Loucy (cell line): ENCODE data around the gene ZNF385D.

Source experiments
- H2AFZ ChIP-seq: fragments of 200-600 bp; sonication (generic); 2 replicates; pipeline ENCODE4 v1.6.0; 2016; ENCODE audit warnings: antibody characterized with exemption, mild to moderate bottlenecking, low read length, moderate library complexity
- H3F3A ChIP-seq: fragments of 200-600 bp; 2 replicates; pipeline ENCODE4 v1.6.0; 2016; ENCODE audit warnings: antibody characterized with exemption, low read depth, mild to moderate bottlenecking
- H3K27me3 ChIP-seq: fragments of 200-600 bp; sonication (generic); 2 replicates; pipeline ENCODE4 v1.6.1; 2014; ENCODE audit warnings: low read length, mild to moderate bottlenecking; ENCODE audit not compliant: insufficient read depth, poor library complexity, severe bottlenecking
- H3K36me3 ChIP-seq: fragments of 200-600 bp; sonication (generic); 2 replicates; pipeline ENCODE4 v1.6.1; 2016; ENCODE audit warnings: low read length; ENCODE audit not compliant: insufficient read depth
- H3K4me1 ChIP-seq: fragments of 200-600 bp; sonication (generic); 2 replicates; pipeline ENCODE4 v1.5.1; 2014; ENCODE audit warnings: low read length, mild to moderate bottlenecking; ENCODE audit not compliant: insufficient read depth, poor library complexity, severe bottlenecking
- H3K4me2 ChIP-seq: fragments of 200-600 bp; sonication (generic); 2 replicates; pipeline ENCODE4 v1.6.0; 2014; ENCODE audit warnings: antibody characterized with exemption, low read length, low read depth, mild to moderate bottlenecking; ENCODE audit not compliant: poor library complexity, severe bottlenecking
- H3K4me3 ChIP-seq: fragments of 200-600 bp; sonication (generic); 2 replicates; pipeline ENCODE4 v1.5.1; 2014; ENCODE audit warnings: low read length, mild to moderate bottlenecking, mixed read lengths; ENCODE audit not compliant: poor library complexity, severe bottlenecking
- H3K79me2 ChIP-seq: fragments of 200-600 bp; sonication (generic); 2 replicates; pipeline ENCODE4 v1.6.1; 2014; ENCODE audit warnings: low read length; ENCODE audit not compliant: insufficient read depth
- H3K9ac ChIP-seq: fragments of 200-600 bp; sonication (generic); 2 replicates; pipeline ENCODE4 v1.6.0; 2014; ENCODE audit warnings: mild to moderate bottlenecking, low read depth, low read length, moderate library complexity; ENCODE audit not compliant: poor library complexity, severe bottlenecking
- H3K9me2 ChIP-seq: fragments of 200-600 bp; sonication (generic); replicated peaks from 2 replicates; pipeline ENCODE4 v1.6.1; 2016; ENCODE audit warnings: low read depth, low read length, mixed read lengths
- H3K9me3 ChIP-seq: fragments of 200-600 bp; sonication (generic); 2 replicates; pipeline ENCODE4 v1.6.1; 2014; ENCODE audit warnings: mild to moderate bottlenecking, antibody characterized with exemption, low read length, low read depth; ENCODE audit not compliant: insufficient read depth
- H4K20me1 ChIP-seq: fragments of 200-600 bp; sonication (generic); 2 replicates; pipeline ENCODE4 v1.6.0; 2014; ENCODE audit warnings: antibody characterized with exemption, low read length, mild to moderate bottlenecking; ENCODE audit not compliant: insufficient read depth, poor library complexity, severe bottlenecking
- EZH2phosphoT487 ChIP-seq: fragments of 200-600 bp; IDR thresholded peaks from 2 replicates; pipeline ENCODE4 v1.6.1; 2018; ENCODE audit warnings: antibody characterized with exemption, mild to moderate bottlenecking, moderate library complexity, borderline replicate concordance
- TF ChIP-seq, protein P1 (sequence below): fragments of 200-600 bp; sonication (generic); conservative IDR thresholded peaks from 2 replicates; pipeline ENCODE4 v1.5.1; 2014; ENCODE audit warnings: mild to moderate bottlenecking, antibody characterized with exemption, low read length

ZNF385D gene

DNA sequence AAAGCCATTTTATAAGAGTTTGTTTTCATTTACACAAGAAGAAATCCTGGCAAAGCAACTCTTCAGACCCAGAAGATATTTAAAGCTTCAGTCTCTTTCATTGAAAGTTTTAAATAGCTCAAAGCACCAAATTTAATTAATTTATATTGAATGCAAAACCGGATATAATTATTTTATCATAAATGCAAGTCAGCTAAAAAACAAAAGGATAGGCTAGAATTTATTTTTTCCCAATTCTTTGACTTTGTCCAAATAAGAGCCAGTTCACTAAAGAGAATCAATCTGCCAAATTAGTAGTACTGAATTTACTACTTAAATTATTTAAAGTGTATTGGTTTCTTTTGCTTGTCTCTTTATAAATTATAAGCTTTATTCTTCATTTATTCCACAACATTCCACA is 101.5 kb downstream of the ZNF385D start:
- no peak overlapping the region for H3K4me2 ChIP-seq
- no peaks in the 10 kb centered on the region for H3K27me3 ChIP-seq
- no peak overlapping the region for H2AFZ ChIP-seq
- no peaks in the 10 kb centered on the region for H4K20me1 ChIP-seq
- no peaks in the 10 kb centered on the region for H3K36me3 ChIP-seq
- no peaks in the 10 kb centered on the region for H3K79me2 ChIP-seq
- 0 out of 2 replicates have a peak, but pooled peaks cover 5% of the 10 kb centered on the region for H3K9me2 ChIP-seq
- H3K9me3 ChIP-seq = no peaks in the 10 kb centered on the region
- no peak overlapping the region for H3K9ac ChIP-seq
- H3K4me1 ChIP-seq = no peaks in the 10 kb centered on the region
- TF ChIP-seq, protein P1, sequence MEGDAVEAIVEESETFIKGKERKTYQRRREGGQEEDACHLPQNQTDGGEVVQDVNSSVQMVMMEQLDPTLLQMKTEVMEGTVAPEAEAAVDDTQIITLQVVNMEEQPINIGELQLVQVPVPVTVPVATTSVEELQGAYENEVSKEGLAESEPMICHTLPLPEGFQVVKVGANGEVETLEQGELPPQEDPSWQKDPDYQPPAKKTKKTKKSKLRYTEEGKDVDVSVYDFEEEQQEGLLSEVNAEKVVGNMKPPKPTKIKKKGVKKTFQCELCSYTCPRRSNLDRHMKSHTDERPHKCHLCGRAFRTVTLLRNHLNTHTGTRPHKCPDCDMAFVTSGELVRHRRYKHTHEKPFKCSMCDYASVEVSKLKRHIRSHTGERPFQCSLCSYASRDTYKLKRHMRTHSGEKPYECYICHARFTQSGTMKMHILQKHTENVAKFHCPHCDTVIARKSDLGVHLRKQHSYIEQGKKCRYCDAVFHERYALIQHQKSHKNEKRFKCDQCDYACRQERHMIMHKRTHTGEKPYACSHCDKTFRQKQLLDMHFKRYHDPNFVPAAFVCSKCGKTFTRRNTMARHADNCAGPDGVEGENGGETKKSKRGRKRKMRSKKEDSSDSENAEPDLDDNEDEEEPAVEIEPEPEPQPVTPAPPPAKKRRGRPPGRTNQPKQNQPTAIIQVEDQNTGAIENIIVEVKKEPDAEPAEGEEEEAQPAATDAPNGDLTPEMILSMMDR = no peak
- TF ChIP-seq EZH2phosphoT487 = no peak
- no peaks in the 10 kb centered on the region for H3F3A ChIP-seq
- no peak overlapping the region for H3K4me3 ChIP-seq

DNA sequence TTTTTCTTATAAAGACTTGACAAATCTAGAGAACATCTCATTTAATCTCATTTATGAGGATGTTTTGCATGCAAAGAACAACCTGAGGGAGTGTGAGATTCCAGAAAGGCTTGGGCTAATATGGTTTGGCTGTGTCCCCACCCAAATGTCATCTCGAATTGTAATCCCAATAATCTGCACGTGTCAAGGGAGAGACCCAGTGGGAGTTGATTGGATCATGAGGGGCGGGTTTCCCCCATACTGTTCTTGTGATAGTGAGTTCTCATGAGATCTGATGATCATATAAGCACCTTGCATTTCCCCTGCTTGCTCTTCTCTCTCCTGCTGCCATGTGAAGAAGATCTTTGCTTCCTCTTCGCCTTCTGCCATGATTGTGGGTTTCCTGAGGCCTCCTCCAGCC is 103.0 kb downstream of the ZNF385D start:
- no peaks in the 10 kb centered on the region for H3K79me2 ChIP-seq
- TF ChIP-seq, protein P1 = no peak
- no peak for TF ChIP-seq EZH2phosphoT487
- no peaks in the 10 kb centered on the region for H3F3A ChIP-seq
- H3K9me2 ChIP-seq = 0 out of 2 replicates have a peak, but pooled peaks cover 5% of the 10 kb centered on the region
- no peaks in the 10 kb centered on the region for H4K20me1 ChIP-seq
- H3K9me3 ChIP-seq = no peaks in the 10 kb centered on the region
- H3K4me1 ChIP-seq = no peaks in the 10 kb centered on the region
- no peaks in the 10 kb centered on the region for H3K36me3 ChIP-seq
- H3K27me3 ChIP-seq = no peaks in the 10 kb centered on the region
- H3K9ac ChIP-seq = no peak overlapping the region
- H2AFZ ChIP-seq = no peak overlapping the region
- no peak overlapping the region for H3K4me2 ChIP-seq
- H3K4me3 ChIP-seq = no peak overlapping the region

DNA sequence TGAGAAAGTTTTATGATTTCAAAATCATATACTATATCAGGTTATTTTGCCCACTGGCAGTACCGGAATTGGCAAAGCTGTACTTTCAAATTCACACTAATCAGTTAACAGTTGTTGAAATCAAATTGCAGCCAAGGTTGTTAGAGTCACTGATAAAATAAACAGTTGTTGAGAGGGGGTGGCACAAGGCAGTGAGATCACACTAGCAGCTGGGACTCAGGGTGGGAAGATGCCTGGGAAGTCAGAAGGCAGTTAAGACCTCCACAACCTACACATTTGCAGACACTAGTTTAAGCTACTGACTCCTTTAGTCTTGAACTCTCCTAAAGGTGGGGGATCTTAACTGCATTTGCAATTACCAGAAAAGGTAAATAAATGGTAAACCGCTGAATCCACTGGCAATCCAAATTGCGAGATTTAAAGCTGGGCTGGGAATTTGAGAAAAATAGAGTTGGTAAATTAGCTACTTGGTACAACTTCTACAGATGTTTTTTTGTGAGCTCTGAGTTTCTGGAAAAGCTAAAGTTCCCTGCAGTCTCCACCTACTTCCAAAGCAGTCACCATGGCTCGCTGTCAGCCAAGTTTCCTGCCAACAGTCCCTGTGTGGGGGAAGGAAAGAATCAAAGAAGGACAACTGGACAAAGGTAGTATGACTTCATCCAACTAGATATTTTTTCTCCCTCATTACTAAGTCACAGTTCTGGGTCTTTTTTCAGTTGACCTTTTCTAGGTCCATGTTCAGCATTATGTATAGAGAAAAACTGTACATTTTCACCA is 105.7 kb downstream of the ZNF385D start:
- no peak overlapping the region for H3K9ac ChIP-seq
- no peaks in the 10 kb centered on the region for H3K36me3 ChIP-seq
- H3K4me3 ChIP-seq = no peak overlapping the region
- no peaks in the 10 kb centered on the region for H3K79me2 ChIP-seq
- no peak for TF ChIP-seq EZH2phosphoT487
- TF ChIP-seq, protein P1 = no peak
- H3K9me3 ChIP-seq = no peaks in the 10 kb centered on the region
- H3K9me2 ChIP-seq = no peaks in the 10 kb centered on the region
- H3F3A ChIP-seq = no peaks in the 10 kb centered on the region
- no peaks in the 10 kb centered on the region for H3K4me1 ChIP-seq
- H3K27me3 ChIP-seq = no peaks in the 10 kb centered on the region
- H3K4me2 ChIP-seq = no peak overlapping the region
- no peaks in the 10 kb centered on the region for H4K20me1 ChIP-seq
- H2AFZ ChIP-seq = no peak overlapping the region
